NCI-H1694 (cell line): ENCODE data around the gene S1PR3.
"Not testable (repeated sequence)": the region's sequence is repeated elsewhere in the genome, so short reads cannot be mapped to it uniquely, and the experiment has no call there.

Experiments used
- DNase-seq: peaks from one replicate; lab custom pipeline; 2025; lab: John Stamatoyannopoulos, UW

The S1PR3 gene

DNA sequence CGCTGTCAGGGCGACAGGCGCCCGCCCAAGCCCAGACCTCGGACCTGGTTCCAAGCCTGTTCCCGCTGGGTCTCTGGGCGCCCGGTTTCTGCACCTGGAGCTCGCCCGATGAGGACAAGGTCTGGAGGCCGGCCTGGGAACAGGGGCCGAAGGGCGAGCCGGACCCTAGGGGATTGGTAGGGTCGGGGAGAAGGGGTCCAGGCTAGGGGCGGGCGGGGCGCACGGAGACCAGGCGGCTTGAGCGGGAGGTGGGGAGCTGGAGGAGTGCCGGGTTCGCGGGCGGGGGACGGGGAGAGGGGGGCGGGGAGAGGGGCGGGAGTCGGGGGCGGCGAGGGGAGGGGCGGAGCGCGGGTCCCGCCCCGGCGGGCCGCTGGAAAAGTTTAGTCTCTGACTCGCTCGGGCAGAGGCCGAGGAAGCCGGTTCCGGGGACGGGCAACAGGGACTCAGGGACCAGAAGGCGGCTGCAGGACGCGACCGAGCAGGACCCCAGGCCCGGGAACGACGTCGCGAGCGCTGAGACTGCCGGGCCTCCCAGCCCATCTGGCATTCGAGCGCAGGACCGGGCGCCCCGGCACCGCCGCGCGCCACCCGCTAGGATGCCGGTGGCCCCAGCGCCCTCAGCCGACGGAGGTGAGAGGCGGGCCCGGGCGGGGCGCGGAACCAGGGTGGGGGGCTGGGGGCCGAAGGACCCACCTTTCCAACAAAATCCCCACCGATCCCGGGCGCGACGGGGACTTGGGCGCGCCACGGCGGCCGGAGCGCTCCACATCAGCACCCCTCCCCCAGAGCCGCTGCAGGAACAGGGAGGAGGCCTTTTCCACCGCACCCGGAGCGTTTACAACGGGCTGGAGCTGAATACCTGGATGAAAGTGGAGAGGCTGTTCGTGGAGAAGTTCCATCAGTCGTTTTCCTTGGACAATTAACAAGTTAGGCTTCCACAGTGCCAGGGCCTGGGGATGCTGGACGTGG lies at the start of gene S1PR3:
S1PR3 (plus strand) TSS at position 403 of the 969 bp plus-strand sequence. CDS start 9,733 bp downstream, outside the sequence.
- no peak for DNase-seq

DNA sequence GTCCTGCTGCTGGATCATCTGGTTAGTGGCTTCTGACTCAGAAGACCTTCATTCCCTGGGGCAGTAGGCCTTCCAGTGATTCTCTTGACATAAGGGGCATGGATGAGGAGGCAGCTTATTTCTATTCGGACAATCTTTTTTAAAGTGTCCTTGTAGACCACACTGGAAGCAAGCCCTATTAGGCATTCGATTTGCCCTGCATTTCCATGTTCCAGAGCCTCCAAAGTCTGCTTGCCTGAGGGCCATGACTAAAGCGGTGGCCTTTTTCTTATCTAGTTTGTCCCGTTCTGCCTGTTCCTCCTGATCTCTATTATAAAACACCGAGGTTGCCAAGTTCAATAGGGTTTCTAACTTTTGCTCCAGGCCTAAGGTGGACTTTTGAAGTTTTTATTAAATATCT lies 49.7 kb upstream of the S1PR3 start:
- DNase-seq, result not testable (repeated sequence)

DNA sequence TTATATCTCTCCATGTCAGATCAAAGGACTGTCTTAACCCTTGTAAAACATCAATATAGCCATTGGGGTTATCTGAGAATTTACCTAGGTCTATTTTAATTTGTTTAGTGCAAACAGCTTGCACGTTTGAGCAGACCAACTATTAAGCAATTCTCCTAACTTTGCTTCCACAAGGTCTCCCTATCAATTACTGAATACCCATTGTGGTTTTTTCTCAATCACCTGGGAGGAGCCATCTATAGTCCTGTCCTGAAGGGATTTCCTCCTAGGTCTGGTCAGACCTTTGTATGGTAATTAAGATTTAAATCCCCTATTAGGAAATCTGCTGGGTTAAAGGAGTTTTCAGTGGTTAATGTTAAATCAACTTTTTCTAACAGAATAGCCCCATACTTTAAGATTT lies 48.9 kb upstream of the S1PR3 start:
- no peak for DNase-seq

- no peak for DNase-seq
These were observed 45.5 kb upstream of the S1PR3 start for GRCh38 chr9:88945636-88946333.

DNA sequence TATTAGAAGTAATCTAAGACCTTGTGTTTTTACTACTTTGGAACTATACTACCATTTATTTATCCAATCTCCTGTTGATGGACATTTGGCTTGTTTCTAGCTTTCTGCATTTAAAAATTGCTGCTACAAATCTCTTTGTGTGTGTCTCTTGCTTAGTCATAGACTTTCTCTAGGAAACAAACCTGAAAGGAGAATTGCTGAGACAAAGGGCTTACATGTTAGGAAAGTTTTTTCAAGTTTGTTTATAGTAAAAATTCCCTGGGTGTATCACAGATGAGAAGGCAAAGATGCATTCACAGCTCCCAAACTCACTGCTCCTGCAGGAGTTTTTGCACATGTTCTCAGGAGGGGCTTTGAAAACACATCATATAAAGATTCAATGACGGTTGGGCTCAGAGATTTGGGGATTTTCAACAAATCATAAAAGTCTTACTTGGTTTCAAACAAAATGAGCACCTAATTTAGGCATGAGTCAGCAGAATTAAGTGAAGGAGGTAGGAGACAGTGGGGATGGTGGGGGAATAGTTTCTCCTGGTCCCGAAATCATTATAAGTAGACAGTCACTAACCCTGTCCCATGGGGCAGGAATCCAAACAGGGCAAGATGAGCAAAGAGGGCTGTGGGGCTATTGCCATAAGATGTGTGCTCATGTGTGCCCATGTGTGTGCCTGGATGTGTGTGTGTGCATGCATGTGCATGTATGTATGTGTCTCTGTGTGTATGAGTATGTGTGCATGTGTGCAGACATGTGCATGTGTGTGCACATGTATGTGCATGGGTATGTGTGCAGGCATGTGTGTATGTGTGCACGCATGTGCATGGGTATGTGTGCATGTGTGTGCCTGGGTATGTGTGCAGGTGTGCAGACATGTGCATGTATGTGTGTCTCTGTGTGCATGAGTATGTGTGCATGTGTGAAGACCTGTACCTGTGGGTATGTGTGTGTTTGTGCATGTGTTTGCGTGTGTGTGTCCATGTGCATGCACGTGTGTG lies 43.4 kb upstream of the S1PR3 start:
- no peak for DNase-seq

DNA sequence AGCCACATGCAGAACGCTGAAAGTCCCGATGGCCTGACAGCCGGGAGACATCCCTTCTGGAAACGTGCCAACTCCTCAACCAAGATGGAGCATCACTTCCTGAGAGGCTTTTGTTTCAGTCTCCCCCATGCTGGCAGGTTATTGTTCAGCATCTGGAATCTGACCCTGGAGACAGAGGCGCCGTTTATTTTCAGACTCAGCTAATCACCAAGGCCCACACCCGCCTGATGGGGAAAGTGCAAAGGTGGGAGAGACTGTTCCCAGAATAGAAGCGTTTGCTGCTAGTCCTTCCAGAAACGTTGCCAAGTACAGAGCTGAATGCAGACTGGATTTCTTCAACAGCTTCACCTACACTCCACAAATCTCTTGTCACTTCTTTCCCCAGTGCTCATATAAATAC lies 41.8 kb upstream of the S1PR3 start:
- DNase-seq, result no peak

DNA sequence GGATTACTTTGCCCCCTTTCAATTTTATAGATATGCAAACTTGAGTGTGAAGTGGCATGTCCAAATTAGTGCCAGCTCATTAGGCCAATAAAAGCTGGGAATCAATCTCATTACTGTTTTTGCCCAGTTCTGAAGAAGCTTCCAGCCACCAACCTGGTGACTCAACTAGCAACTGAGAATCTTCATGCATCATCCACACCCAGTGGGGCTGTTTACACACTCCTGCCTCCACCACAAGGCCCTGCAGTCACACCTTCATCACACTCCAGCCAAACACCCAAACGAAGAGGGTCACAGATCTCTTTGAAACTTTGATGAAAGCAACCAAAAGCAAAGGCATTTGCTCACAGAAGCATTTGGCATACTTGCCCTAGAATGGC lies 41.3 kb upstream of the S1PR3 start:
- DNase-seq, result no peak

DNA sequence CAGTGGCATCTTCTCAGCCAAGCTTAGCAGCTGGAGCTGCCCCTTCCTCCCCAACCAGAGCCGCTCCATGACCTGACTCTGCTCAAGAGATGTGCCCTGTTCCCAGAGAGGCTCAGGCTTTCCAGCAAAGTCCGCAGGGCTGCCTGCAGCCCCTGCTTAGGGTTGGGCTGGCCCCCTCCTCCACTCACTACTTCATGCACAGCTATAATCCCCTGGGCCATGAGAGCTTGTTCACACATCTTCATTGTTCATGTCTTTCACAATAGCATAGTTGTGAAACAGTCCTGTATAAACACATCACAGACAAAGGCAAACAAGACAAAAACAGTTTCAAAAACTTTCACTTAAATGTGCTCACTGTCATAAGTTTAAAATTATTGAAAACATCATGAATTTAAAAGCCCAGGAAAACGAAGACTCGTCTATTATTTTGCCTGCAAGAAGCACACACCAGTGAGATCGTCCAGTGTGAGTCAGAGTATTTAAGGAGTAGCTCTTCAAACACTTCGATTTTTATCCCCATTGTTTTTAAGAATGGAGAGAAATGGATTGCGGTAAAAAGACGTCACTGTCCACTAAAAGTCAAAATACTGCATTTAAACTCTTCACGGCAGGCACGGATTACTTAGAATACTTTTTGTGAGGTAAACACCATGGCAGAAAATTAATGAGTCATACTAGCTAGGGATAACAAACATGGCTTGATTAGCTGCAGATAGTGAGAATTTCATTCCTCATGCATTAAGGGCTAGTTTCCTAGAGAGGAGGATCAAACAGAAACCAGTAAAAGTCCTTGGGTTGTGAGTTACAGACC lies 40.7 kb upstream of the S1PR3 start:
- DNase-seq, result no peak

GRCh38 chr9:88951155-88951542 lies 40.1 kb upstream of the S1PR3 start:
- no peak for DNase-seq

GRCh38 chr9:88952086-88952615 lies 39.1 kb upstream of the S1PR3 start:
- DNase-seq, result no peak

DNA sequence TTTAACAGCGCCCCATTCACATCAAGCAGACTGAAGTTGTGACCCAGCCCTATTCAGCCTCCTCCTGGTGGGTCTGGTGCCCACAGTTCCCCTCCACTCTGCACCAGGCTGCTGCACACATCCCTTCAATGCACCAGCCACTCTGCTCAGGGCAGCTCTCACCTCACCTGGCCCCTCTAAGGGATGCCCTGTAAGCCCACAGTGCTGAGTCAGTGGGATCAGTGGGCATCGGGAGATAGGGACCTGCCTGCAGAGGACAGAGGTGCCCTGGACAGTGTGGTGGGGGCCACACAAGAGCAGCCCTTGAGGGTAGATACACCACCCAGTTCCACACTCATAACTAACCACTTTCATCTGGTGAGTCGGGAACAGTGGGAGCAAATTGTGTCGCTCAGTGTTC lies 38.3 kb upstream of the S1PR3 start:
- no peak for DNase-seq

DNA sequence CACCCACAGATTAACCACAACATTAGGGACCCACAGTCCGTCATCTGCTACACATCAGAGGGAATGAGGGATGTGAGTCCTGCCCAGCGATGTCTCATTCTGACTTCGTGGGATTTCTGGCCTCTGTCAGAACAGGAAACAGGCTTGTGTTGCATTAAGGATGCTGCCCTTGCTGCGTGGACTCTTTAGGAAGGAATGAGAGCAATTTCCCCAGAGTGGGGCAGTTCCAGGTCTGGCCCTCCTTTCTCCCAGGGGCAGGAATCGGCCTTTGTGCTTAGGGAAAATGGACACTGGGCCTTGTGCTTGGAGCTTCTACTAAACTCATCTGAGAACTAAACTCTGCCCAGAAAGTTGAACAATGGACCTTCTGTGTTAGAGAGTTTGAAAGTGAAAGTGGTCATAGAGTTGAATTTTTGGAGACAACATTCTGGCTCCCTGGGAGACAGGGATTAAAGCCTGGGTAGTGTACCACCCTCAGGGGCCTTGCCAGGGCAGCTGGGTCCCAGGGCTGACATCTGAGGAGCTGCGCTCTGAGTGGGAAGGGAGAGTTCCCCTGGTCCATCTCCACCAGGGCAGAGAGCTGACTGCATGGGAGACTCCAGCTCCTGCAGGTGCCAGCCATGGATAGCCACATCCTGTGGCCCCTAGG lies 37.8 kb upstream of the S1PR3 start:
- no peak for DNase-seq

DNA sequence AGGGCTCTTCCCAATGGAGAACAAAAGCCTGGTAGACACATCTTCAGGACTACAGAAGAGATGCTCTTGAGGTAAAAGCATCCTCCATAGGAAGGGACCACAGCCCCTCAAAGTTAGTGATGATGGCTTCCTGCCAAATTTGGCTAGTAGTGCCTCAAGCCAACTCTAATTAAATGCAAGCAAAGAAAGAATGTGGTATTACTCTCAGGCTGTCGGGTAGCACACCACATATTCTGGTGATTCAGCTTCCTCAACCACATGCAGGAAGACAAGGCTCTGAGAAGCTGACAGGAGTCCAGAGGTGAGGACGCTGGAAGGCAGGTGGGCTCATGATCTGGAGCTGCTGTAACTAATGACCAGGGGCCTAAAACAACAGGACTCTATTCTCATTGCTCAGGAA lies 37.2 kb upstream of the S1PR3 start:
- DNase-seq, result no peak

DNA sequence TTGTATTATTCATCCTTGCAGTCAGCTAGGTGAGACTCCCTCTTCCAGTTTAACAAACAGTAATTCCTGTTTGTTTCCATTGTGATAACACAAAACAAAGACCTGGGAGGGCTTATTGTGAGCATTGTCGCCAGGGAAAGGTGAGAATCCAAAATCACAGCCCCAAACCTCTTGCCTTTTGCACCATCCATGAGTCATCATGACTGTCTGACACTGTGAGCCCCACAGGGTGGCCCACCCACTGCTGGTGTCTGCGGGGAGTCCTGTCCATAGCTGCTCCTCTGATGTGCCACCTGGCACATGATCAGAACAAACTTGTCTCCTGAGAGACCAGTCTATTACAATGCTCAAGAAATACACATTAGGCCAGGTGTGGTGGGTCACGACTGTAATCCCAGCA lies 33.7 kb upstream of the S1PR3 start:
- DNase-seq, result no peak

DNA sequence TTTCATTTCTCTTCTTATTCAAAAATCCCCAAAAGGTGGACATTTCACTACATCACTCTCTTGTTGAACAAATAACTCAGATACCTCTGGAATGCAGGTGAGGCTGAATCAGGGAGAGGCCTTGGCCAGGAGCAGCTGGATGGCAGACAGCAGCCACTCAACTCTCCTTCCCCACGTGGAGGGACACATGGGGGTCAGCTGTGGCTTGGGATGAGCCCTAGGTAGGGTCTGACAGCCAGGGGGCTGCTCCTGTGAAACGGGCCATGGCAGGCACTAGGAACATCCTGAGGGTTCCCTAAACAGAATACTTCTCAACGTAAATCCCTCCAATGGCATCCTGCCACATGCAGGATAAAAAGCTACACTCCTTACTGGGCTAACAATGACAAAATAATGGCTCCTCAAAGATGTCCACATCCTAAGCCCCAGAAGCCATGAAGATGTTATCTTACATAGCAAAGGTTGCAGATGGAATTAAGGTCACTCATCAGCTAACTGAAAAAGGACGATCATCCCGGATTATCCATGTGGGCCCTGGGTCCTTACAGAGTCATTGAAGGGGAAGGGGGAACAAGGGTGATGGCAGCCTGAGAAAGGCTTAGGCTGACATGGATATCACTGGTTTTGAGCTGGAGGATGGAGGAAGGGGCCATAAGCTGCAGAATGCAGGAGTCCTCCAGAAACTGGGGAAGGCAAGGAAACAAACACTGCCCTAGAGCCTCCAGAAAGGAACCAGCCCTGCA lies 31.4 kb upstream of the S1PR3 start:
- DNase-seq, result no peak

GRCh38 chr9:88960632-88961031 lies 30.6 kb upstream of the S1PR3 start:
- DNase-seq, result no peak

DNA sequence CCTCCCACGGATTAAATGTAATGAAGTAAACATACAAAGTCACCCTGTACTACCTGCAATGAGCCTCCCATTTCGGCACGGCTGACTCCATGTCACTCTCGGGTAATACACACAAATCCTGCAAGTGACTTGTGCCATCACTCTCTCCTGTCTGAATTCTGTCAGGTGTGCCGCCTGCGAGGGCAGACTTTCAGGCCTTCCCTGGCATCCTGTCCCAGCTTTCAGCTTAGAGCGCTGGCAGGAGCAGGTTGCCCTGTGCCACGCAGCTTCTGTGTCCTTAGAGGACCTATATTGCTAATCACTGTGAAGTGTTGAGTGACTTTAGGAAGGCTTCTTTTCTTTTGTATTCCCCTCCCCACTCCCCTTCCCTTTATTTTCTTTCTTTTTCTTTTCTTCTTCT lies 25.8 kb upstream of the S1PR3 start:
- DNase-seq, result no peak

- no peak for DNase-seq
These were observed 24.2 kb upstream of the S1PR3 start for GRCh38 chr9:88966894-88967676.

DNA sequence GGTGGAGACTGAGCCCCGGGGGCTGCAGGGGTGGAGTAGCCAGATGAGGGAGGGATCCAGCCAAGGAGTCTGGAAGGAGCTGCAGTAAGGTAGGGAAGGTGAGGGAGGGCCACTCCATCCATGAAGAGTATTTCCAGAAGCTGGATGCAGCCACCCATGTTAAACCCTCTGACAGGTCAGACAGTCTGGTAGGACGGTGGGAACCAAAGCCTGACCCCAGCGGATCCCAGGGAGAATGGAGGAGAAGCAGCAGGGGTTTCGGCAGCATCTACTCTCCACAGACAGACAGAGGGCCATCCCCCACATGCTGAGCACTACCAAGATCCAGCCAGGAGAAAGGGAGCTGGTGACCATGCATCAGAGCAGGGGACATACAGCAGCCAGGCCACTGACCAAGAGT lies 22.5 kb upstream of the S1PR3 start:
- no peak for DNase-seq
